Measurements from ENCODE around the gene KCNK16.

The KCNK16 gene

DNA sequence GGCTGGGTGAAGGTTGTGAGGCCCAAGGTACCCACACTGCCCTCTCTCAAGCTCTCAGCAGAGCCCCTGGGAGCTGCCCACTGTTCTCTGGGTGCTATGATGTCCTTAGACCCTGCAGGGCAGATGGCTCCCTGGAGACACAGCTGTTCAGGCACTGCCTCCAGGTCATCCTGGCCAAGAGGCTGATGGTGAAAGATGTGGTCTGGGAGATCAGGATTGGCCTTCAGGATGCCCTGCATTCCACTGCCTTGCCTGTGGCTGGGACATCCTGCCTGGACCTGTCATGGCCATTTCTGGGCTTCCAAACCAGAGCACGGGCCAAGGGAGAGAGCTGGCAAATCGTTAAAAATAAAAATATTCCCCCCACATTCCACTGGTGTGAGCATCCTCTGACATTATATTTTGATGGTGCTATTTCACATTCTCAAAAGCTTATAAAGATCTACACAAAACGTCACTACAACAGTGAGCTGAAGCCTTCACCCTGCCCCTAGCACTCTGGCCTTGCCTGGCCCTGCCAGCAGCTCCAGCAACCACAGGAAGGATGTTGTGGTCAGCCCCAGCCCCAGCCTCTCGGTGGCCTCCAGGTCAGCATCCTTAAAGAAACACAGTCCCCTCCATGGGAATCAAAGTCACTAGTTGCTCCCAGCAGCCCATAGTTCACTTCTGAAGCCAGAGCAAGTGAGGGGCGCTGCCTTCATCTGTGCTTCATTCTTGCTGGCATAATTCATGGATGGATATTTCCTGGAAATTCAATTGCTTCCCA lies 13.5 kb upstream of the KCNK16 start:
- Mint-ChIP-seq H3K9me3 (no peaks in the 10 kb centered on the region), H3K4me1 (ENCODE audit: low read depth in 2 of 2) (peaks cover 15 to 17% of the 10 kb centered on the region in 2 donors)

DNA sequence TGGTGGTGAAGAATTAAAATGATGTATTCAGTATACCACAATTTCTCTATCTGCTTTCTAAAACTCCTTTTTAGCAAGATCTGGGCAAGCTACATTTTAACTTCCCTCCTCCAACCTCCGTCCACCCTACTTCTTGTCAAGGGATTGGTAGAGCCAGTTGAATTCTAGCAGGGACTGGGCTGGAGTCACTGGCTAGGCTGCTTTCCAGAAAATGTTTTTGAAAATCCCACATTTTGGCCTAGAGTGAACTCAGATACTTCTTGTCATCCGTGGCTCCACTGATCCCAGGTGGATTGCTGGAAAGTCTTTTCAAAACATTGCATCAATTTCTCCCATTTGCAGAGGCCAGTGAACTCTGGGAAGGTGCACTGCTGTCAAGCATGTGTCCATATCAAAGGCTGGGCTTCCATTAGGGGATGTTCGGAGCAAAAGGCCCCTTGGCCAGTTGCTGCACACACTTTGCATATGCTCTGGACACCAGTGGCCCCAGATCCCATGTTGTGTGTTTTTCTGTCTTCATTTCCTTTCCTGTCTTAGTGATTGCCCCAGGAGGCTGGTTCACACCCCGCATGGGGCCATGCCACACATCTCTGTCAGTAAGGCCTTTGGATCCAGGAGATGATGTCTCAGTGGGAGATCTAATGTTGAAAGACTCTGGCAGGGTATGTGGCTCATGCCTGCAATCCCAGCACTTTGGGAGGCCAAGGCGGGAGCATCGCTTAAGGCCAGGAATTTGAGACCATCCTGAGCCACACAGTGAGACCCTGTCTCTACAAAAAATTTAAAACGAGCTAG lies 11.3 kb upstream of the KCNK16 start:
- Mint-ChIP-seq H3K4me3 (no peak overlapping the region), H3K4me1 (ENCODE audit: low read depth in 2 of 2) (peaks cover 15 to 17% of the 10 kb centered on the region in 2 donors), H3K9me3 (no peaks in the 10 kb centered on the region), H3K27ac (no peak overlapping the region), H3K36me3 (ENCODE audit: insufficient read depth) (no peaks in the 10 kb centered on the region), H3K27me3 (peaks cover 53 to 64% of the 10 kb centered on the region in 2 donors)
- ATAC-seq (replicated peaks) (no peak), DNase-seq (no peak)

More for the DNA sequence above, 13.5 kb upstream of the KCNK16 start:
- DNase-seq, result no peak
- Mint-ChIP-seq H3K36me3 (ENCODE audit: insufficient read depth) (no peaks in the 10 kb centered on the region), H3K4me3 (no peak overlapping the region), H3K27ac (peak overlapping the region in 1 of 2 donors; percentile 6), H3K27me3 (peaks cover 42 to 62% of the 10 kb centered on the region in 2 donors)
- no peak for ATAC-seq (replicated peaks)

DNA sequence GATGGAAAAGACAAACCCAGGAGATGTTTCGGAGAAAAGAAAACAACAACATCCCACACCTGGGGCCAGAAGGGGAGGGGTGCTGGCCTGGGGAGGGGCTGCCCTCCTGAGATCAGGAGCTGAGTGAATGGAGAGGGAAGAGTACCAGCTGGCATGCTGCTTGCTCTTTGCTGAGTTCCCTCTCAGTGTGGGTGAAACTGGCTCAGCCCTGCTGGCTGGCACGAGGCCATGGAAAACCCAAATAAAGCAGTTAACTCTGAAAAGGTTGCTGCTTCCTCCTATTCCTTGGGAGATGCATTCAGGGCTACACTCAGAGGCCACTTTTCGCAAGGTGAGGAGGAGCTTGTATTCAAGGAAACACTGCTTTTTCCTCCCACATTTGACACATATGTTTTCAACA lies 8.0 kb upstream of the KCNK16 start:
- DNase-seq (no peak), ATAC-seq (replicated peaks) (no peak)
- Mint-ChIP-seq H3K9me3 (no peaks in the 10 kb centered on the region), H3K27me3 (peaks cover 64 to 78% of the 10 kb centered on the region in 2 donors), H3K36me3 (ENCODE audit: insufficient read depth) (no peaks in the 10 kb centered on the region), H3K4me3 (no peak overlapping the region), H3K4me1 (ENCODE audit: low read depth in 2 of 2) (no peaks in the 10 kb centered on the region), H3K27ac (no peak overlapping the region)

DNA sequence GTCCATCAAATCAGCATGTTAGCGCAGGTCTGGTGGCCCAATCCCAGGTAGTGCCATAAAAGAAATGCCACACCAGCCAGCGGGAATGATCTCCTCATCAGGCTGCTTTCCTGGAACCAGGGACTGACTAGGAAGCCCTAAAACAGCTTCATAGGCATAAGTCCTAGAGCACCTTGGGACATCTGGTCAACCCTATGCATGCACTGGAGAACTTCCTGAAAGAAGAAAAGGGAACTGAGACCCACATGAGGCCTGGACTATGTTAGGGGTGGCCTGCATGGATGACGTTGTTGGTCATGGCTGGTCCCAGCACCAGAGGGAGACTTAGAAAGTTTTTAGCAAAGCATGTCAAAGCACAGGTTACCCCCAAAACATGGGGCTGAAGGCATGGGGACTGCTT lies 7.6 kb upstream of the KCNK16 start:
- ATAC-seq (replicated peaks) (no peak), DNase-seq (no peak)
- no peaks in the 10 kb centered on the region for H3K4me1 Mint-ChIP-seq (ENCODE audit: low read depth in 2 of 2)
- H3K4me3 Mint-ChIP-seq, result no peak overlapping the region
- H3K27ac Mint-ChIP-seq, result no peak overlapping the region
- H3K9me3 Mint-ChIP-seq, result no peaks in the 10 kb centered on the region
- peaks cover 68 to 81% of the 10 kb centered on the region in 2 donors for H3K27me3 Mint-ChIP-seq
- no peaks in the 10 kb centered on the region for H3K36me3 Mint-ChIP-seq (ENCODE audit: insufficient read depth)

DNA sequence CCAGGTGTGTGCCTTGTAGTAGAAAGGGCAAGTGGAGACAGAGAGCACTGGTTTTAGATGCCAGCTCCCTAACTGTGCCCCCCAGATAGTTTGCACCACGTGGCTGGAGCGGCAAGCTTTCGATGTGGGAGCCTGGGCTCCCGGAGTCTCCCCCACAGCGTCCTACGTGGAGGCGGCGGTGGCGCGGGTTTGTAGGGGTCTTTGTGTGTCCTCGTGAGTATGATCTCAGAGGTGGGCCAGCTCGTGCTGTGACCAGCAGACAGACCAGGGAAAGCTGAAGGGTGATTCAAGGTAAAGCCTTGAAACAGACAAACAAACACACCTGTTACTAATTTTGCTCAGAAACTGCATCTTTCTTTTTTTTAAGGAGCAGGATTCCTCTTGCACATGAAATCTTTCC lies 5.6 kb upstream of the KCNK16 start:
- H3K36me3 Mint-ChIP-seq (ENCODE audit: insufficient read depth), result no peaks in the 10 kb centered on the region
- H3K4me1 Mint-ChIP-seq (ENCODE audit: low read depth in 2 of 2), result no peaks in the 10 kb centered on the region
- no peak for DNase-seq
- peaks cover 69 to 93% of the 10 kb centered on the region in 2 donors for H3K27me3 Mint-ChIP-seq
- H3K27ac Mint-ChIP-seq, result no peak overlapping the region
- no peak for ATAC-seq (replicated peaks)
- no peaks in the 10 kb centered on the region for H3K9me3 Mint-ChIP-seq
- H3K4me3 Mint-ChIP-seq, result no peak overlapping the region

DNA sequence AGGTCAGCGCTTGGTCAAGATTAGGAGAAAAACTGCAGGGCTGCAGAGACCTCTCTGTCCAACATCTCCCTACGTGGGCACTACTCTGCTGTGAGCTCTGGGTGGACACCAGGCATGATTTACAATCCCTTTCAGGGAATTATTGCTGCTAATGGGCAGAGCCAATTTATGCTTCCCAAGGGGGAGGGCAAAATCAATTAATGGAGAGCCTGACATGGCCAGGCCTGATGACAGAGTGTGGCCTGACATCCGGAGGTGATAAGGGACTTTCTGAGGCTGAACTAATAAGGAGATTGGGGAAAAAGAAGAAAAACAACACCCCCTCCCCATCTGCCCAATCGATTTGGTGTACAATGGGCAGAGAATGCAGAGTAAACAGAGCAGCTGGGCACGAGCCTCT lies 5.0 kb upstream of the KCNK16 start:
- Mint-ChIP-seq H3K36me3 (ENCODE audit: insufficient read depth) (no peaks in the 10 kb centered on the region), H3K4me1 (ENCODE audit: low read depth in 2 of 2) (no peaks in the 10 kb centered on the region), H3K27ac (no peak overlapping the region), H3K27me3 (peaks cover 67 to 93% of the 10 kb centered on the region in 2 donors), H3K4me3 (no peak overlapping the region), H3K9me3 (no peaks in the 10 kb centered on the region)
- no peak for ATAC-seq (replicated peaks)
- DNase-seq, result no peak

DNA sequence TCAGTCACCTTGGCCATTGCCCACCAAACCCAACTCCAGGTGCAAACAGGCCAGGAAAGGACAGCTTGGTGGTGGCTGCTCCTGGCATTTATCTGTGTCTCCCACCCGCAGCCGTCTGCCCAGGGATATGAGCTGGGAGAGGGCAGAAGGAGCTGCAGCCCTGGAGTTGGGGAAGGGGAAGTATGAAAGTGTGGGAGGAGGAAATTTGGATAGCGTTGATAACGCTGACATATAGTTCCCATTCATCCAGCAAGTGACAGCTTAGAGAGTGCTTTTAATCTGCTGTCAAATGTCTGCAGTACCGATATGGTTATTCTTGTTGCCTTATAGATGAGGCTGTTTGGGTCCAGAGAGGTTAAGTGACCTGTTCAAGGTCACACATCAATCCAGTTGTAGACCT lies 741 bp downstream of the KCNK16 start:
- no peaks in the 10 kb centered on the region for H3K9me3 Mint-ChIP-seq

DNA sequence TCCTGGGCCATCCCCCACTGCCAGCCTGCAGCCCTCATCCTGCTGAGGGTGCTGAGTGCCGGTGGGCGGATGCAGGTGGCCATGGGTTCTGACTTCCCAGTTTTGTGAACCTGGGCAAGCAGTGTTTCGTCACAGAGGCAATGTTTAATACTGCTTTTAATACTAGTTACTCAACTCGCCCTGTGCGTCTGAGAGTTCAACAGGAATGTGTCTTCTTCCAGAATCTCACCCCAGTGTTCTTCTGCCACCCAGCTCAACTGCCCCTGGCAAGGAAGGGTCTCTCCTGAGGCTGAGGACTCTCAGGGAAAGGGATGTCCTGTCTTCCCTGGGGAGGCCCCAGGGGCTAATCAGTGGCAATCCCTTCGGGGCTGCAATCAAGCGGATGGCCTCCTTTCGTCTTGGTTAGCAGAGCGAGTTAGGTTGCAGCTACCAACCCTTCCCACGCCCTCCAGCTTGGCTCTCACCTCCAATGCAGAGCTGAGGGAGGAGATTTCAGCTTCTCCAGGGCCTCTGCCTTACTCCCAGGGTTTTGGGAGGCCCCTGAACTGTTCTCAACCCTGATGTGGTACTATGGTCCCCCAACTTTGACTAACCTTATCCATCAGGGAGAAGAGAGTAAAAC lies 2.0 kb downstream of the KCNK16 start:
- H3K36me3 Mint-ChIP-seq (ENCODE audit: insufficient read depth), result no peaks in the 10 kb centered on the region
- no peaks in the 10 kb centered on the region for H3K9me3 Mint-ChIP-seq
- H3K27ac Mint-ChIP-seq, result no peak overlapping the region
- ATAC-seq (replicated peaks), result no peak
- peaks cover 41 to 88% of the 10 kb centered on the region in 2 donors for H3K27me3 Mint-ChIP-seq
- H3K4me1 Mint-ChIP-seq (ENCODE audit: low read depth in 2 of 2), result peaks cover 0 to 5% of the 10 kb centered on the region in 2 donors
- H3K4me3 Mint-ChIP-seq, result no peak overlapping the region
- no peak for DNase-seq

More for the DNA sequence above, 741 bp downstream of the KCNK16 start:
- no peak overlapping the region for H3K4me3 Mint-ChIP-seq
- no peak overlapping the region for H3K27ac Mint-ChIP-seq
- DNase-seq, result no peak
- peaks cover 0 to 5% of the 10 kb centered on the region in 2 donors for H3K4me1 Mint-ChIP-seq (ENCODE audit: low read depth in 2 of 2)
- H3K27me3 Mint-ChIP-seq, result peaks cover 50 to 88% of the 10 kb centered on the region in 2 donors
- ATAC-seq (replicated peaks), result no peak
- H3K36me3 Mint-ChIP-seq (ENCODE audit: insufficient read depth), result no peaks in the 10 kb centered on the region

DNA sequence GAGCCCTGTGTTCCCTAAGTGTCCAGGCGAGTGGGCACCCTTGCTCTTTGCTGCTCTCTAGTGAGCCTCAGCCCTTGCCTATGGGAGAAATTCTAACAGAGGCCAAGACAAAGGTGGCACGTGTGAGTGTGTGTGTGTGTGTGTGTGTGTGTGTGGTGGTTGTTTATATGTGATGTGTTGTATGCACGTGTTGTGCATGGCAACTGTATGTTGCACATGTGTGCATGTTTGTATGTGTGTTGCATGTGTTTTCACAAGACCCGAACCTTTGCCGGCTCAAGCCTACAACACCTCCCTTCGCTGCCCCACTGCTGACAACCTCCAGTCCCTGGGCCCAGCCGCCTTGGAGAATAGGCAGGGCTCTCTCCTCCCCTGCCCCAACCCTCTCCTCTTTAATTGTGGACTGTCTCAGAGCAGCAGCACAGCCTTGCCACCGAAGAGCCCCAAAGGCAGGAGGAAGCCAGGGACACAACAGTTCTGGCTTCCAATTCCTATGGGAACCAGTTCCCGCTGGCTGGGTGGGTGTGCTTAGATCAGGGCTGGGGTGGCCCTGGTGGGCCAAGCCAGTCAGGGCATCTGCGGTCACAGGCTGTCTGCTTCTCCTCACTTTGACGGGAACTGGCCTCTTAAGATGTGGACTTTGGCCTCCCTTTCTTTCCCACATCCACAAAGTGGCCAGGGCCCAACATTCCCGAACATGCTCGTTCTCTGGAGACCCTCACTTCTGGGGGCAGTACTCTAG lies 2.7 kb downstream of the KCNK16 start:
- Mint-ChIP-seq H3K36me3 (ENCODE audit: insufficient read depth) (no peaks in the 10 kb centered on the region), H3K27ac (no peak overlapping the region), H3K4me3 (no peak overlapping the region), H3K27me3 (peaks cover 42 to 88% of the 10 kb centered on the region in 2 donors), H3K9me3 (no peaks in the 10 kb centered on the region), H3K4me1 (ENCODE audit: low read depth in 2 of 2) (peaks cover 0 to 5% of the 10 kb centered on the region in 2 donors)
- DNase-seq (no peak), ATAC-seq (replicated peaks) (no peak)

DNA sequence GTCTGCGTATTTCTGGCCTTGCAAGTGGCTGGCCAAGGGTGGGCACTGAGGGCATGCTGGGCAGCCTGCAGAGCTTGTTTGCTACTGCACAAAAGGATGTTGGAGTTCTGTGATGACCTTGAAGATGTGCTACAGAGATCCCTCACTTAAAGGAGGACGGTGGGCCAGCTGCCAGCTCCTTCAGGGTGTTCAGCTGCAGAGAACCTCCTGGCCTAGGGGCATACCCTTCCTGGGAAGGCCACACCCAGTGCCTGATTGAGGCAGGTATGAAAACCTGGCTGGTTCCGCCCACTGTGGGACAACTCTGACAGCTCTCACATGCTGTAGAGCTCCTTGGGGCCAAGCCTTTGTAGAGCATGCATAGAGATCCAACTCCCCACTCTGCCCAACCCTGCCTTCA lies 5.2 kb downstream of the KCNK16 start:
- DNase-seq (no peak), ATAC-seq (replicated peaks) (no peak)
- Mint-ChIP-seq H3K4me3 (no peak overlapping the region), H3K27ac (no peak overlapping the region), H3K27me3 (peaks cover 35 to 89% of the 10 kb centered on the region in 2 donors), H3K4me1 (ENCODE audit: low read depth in 2 of 2) (peaks cover 0 to 5% of the 10 kb centered on the region in 2 donors), H3K9me3 (no peaks in the 10 kb centered on the region), H3K36me3 (ENCODE audit: insufficient read depth) (no peaks in the 10 kb centered on the region)

DNA sequence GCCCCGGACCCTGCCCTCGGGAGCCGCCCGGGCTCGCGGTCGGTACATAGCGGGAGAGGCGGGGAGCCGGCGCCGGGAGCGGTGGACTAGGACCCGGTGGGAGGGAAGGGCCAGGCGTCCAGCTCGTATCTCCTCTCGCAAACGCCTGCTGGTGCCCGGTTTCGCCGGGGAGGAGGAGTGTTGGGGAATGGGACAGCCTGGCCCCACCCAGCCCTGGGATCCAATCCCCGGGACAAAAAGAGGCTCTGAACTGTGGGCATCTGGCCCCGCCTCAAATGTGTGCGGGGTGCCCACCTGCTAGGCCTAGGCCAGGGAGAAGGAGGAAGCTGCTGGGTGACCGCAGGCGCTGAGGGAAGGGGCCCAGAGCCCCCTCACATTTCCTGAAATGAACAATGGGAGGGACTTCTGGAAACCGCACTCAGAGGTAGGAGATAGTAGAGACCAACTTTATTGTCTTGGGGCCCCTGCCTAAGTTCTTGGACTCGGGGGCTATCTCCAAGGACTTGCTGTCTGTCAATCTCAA lies 8.2 kb downstream of the KCNK16 start, which contains the start of gene KCNK17:
TSS of gene KCNK17 (minus strand) at position 147 of the 523 bp plus-strand sequence. CDS start at position 48, 99 bp downstream.
- DNase-seq (no peak), ATAC-seq (replicated peaks) (no peak)
- Mint-ChIP-seq H3K27ac (no peak within 1 kb of the TSS), H3K9me3 (no peaks in the 10 kb centered on the region), H3K36me3 (ENCODE audit: insufficient read depth) (peaks cover 2% of the 10 kb centered on the region), H3K27me3 (peaks cover 39 to 97% of the 10 kb centered on the region in 2 donors), H3K4me1 (ENCODE audit: low read depth in 2 of 2) (peaks cover 0 to 11% of the 10 kb centered on the region in 2 donors), H3K4me3 (peak within 1 kb of the TSS in 1 of 2 donors; percentile 39)

DNA sequence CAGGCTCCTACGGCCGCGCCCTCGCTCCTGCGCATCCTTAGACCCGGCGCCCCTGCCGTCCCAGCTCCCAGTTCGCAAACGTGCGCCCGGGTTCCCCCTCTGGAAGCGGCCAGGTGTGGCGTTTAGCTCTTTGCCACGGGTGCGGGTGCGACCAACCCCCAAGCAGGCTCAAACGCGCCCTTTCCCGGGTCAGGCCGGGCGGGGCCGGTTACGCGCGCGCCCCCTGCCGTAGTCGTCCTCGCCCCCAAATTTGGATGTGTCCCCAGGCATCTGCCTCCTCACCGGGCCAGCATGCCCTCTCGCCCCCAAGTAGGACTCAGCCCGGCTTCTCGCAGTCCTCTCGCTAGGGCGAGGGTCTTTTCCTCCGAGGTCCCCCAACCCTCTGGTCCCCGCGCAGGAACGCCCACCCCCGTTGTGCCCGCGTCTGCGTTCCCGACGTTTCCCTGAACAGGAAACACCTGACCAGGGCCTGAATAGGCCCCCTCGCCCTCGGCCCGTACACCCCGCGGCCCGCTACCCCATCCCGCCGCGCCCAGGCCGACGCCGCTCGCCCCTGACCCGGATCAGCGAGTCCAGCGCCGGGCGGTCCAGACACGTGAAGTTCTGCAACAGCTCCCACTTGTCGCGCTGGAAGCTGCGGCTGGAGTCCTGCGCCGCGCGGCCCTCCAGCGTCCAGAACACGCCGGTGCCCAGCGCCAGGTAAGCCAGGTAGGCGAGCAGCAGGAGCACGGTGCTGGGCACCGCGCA lies 8.8 kb downstream of the KCNK16 start:
- no peak for ATAC-seq (replicated peaks)
- Mint-ChIP-seq H3K27me3 (peaks cover 33 to 91% of the 10 kb centered on the region in 2 donors), H3K27ac (no peak overlapping the region), H3K36me3 (ENCODE audit: insufficient read depth) (peaks cover 2% of the 10 kb centered on the region), H3K9me3 (no peaks in the 10 kb centered on the region), H3K4me1 (ENCODE audit: low read depth in 2 of 2) (peaks cover 0 to 6% of the 10 kb centered on the region in 2 donors), H3K4me3 (peak overlapping the region in 1 of 2 donors; percentile 39)
- DNase-seq, result no peak
